ENCODE results near the gene ACP6.
"Not testable (repeated sequence)": the region's sequence is repeated elsewhere in the genome, so short reads cannot be mapped to it uniquely, and the experiment has no call there.

The ACP6 gene

GRCh38 chr1:147670319-147671001, at the start of gene ACP6:
ACP6 (minus strand) TSS chr1:147670524; CDS start chr1:147670048, 476 bp downstream.
- DNase-seq (ENCODE audit: low read depth) = peak; percentile 90

DNA sequence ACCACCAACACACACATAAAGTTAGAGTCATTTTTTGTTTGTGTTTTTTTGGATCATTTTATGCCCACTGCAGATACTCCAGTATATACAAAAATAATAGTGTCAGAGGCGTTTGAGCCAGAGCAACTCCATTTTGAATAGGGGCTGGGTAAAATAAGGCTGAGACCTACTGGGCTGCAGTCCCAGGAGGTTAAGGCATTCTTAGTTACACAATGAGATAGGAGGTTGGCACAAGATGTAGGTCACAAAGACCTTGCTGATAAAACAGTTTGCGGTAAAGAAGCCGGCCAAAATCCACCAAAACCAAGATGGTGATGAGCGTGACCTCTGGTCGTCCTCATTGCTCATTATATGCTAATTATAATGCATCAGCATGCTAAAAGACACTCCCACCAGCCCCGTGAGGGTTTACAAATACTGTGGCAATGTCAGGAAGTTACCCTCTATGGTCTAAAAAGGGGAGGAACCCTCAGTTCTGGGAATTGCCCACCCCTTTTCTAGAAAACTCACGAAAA, 49.4 kb upstream of the ACP6 start:
- no peak for DNase-seq (ENCODE audit: low read depth)

GRCh38 chr1:147719029-147719698, 48.8 kb upstream of the ACP6 start:
- no peak for DNase-seq (ENCODE audit: low read depth)

- no peak for DNase-seq (ENCODE audit: low read depth)
Measured at GRCh38 chr1:147717706-147718097, 47.4 kb upstream of the ACP6 start.

- no peak for DNase-seq (ENCODE audit: low read depth)
Measured at GRCh38 chr1:147717051-147717705, 46.9 kb upstream of the ACP6 start.

DNA sequence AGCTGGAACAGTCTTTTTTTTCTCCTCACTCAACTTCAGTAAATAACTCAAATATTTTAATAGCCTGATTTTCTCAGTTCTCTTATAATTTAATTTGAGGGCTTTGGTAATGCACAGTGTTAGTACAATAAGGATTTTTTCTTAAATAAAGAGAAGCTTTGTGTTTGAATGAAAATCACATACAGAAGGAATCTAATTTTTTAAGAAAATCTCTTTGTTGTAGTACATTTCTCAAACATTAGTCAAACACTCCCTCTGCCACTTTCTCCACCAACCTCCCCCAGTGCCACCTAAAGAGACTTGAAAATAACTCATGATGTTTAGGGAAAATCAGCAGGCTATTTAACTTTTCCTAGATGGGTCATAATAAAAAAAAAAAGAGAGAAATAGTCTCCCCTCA, 42.3 kb upstream of the ACP6 start:
- no peak for DNase-seq (ENCODE audit: low read depth)

DNA sequence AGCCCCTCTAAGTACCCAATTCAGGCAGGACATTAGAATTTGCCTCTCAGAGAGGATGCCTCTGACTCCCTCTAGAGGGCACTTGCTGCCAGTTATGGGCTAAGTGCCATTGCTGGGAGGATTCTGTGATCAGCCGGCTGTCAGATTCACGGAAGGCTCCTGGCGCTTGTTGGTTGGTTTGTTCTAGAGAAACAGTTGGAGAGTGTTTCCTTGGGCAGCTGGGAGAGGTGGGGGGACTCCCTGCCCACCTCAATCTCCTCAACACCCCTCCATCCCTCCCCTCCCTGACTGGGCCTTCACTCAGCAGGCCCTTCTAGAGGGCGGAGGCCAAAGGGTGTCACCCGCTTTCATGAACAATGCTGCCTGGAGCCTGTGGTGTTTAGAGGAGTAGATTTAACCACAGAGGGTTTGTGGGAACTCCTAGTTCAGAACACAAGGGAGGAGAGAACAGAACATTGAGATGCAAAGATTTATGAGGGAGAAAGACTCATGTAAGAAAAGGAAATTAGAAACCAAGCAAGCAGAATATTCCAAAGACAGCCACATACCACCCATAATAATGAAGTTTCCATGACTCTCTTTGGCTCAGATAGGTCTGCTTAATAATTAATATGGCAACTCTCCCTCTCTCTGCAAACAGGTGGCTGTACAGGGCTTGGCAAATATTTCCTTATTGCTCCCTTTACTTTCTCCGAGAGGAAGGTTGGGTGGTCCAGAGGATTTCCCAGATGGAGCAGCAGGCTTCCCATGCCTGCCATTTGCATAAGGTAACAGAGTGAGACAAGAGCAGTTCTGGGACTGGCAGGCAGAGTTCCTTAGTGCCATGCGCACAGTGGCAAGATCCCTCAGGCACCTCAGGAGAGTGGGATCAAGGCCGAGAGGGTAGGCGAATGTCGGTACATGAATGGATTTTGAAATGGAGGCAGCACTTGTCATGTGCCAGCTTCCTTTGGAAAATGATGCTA, 30.0 kb upstream of the ACP6 start:
- peak; percentile 62 for DNase-seq (ENCODE audit: low read depth)

DNA sequence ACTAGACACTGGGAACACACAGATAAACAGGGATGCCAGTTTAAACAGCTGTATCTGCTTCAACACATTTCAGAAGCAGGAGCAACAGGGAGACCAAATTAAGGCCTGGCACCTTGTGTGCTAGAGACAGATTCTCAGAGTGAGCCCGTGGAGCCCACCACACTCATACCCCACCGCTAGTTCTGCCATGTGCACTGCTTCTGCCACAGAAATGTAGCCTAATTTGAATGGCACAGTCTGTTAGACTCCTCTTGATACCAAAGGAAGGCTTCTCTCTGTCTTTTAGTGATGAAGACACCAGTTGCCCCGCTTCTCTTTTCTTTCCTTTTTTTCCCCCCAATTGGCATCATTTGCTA, 29.3 kb upstream of the ACP6 start:
- DNase-seq (ENCODE audit: low read depth) = no peak

DNA sequence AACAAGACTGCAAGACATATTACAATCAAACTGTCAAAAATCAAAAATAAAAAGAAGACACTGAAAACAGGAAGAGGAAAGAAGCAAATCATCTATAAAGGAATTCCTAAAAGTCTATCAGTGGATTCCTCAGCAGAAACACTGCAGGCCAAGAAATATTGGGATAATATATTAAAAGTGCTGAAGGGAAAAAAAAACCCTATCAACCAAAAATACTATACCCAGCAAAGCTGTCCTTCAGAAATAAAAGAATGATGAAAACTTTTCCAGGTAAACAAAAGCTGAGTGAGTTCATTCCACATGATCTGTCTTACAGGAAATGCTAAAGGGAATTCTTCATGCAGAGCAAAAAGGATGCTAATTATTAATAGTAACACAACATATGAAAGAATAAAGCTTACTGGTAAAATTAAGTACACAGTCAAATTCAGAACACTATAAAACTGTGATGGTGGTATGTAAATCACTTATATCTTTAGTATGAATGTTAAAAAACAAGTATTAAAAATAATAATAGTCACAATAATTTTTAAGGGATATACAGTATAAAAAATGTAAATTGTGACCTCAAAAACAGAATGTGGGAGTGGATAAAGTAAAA, 12.9 kb upstream of the ACP6 start:
- no peak for DNase-seq (ENCODE audit: low read depth)

- not testable (repeated sequence) for DNase-seq (ENCODE audit: low read depth)
Measured at GRCh38 chr1:147680608-147681235, 10.4 kb upstream of the ACP6 start.

- DNase-seq (ENCODE audit: low read depth) = not testable (repeated sequence)
Measured at GRCh38 chr1:147677681-147678080, 7.4 kb upstream of the ACP6 start.

- peak; percentile 64 for DNase-seq (ENCODE audit: low read depth)
Measured at GRCh38 chr1:147676311-147677085, 6.2 kb upstream of the ACP6 start.

DNA sequence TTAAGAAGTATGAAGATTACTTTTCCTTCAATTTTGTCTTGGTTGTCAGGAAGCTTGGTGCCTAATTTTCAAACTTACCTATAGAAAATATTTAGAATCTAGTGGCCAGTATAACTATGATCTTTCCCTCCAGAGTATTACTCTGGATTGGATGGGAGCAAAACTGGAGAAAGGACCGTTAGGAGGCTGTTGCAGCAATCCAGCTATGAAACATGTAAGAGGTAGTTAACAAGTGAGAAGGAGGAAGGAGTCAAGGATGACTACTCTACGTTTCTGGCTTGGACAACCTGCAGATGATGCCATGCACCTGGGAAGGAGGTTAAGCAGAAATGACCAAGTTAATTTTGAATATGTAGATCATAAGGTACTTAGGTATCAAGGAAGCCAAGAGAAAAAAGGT, 3.5 kb upstream of the ACP6 start:
- DNase-seq (ENCODE audit: low read depth) = no peak

DNA sequence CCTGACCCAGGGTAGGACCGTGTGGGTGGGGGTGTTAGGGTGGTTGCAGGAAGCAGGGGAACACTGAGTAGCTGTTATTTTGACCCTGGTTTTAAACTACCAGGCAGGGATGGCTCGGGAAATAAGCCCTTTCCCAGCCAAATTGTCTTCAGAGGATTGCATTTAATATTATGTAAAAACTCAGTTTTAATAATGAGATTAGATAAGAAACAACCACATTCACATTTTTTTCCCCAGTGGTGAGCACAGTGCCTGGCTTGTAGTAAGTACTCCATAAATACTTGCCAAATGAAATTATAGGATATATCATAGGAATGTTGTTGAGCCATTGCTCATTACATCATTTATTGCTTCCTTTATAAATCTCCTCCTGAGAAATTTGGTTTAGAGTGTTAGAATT, 3.1 kb upstream of the ACP6 start:
- DNase-seq (ENCODE audit: low read depth) = no peak

- DNase-seq (ENCODE audit: low read depth) = no peak
Measured at GRCh38 chr1:147669469-147670318, 630 bp downstream of the ACP6 start.

DNA sequence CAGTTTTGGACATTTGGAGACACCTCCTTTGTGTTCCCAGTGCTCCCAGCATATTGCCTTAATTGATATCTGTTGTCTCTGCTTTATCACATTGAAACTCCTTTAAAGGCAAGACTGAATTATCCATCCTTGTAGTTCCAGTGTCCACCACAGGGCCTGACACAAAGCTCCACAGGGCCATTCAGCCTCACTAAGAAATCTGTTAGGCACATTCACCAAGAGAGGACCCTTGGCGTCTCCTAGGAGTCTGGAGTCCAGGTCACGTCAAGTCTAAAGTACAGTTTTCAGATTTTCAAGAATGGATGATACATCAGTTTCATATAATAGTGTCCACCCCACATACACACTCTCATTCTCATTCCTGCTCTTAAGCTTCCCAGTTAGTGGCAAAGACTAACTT, 4.8 kb downstream of the ACP6 start:
- no peak for DNase-seq (ENCODE audit: low read depth)

DNA sequence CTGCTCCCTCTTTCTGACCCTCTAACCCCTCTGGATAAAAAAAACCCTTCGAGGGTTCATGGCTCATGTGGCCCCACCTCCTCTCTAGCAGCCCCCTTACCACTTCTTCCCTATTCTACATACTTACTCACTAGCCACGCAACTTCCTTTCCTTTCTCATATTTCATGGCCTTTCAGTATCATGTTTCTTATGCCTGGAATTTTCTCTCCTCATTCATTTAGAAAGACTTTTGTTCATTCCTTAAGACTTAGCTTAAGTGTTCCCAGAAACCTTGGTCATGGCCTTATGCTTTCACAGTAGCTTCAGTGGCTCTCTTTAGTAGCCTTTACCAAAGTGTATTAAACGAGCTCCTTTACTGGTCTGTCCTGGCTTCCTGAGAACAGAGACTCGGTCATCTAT, 6.1 kb downstream of the ACP6 start:
- DNase-seq (ENCODE audit: low read depth) = no peak

GRCh38 chr1:147654511-147654910, 15.8 kb downstream of the ACP6 start:
- no peak for DNase-seq (ENCODE audit: low read depth)

GRCh38 chr1:147652306-147652705, 18.0 kb downstream of the ACP6 start:
- DNase-seq (ENCODE audit: low read depth) = no peak

Data from stromal cell of bone marrow (primary cell).